Measurements from ENCODE around the gene RTN3. TPM values are rescaled to one million over a fixed set of nuclear protein-coding genes. Genes with fewer than 3 reads are reported as not detected.

Gene RTN3
- total RNA-seq, 2 experiments from 2014 or later, result 46.7 to 47.6 TPM

- intact Hi-C loops (cut with micrococcal nuclease), result loop anchor here (1.0 kb wide), 1 partner anchor 306 kb away; the partner anchor contains the start of gene COX8A
- no peak overlapping the region for H3K4me3 Mint-ChIP-seq
- peaks cover 49% of the 10 kb centered on the region for H3K4me1 Mint-ChIP-seq (ENCODE audit: low read depth)
- H3K27me3 Mint-ChIP-seq (ENCODE audit: low read depth), result no peaks in the 10 kb centered on the region
- peak overlapping the region; percentile 37 for H3K27ac Mint-ChIP-seq
- CTCF ChIA-PET, result interaction anchor here (1.5 kb wide), 1 partner anchor 10 kb away, joined by 4 read pairs; no protein-coding TSS in a partner anchor
- peaks cover 1% of the 10 kb centered on the region for H3K36me3 Mint-ChIP-seq (ENCODE audit: low read depth)
- no peaks in the 10 kb centered on the region for H3K9me3 Mint-ChIP-seq
- DNase-seq, result peak; percentile 11
Observed at GRCh38 chr11:63667995-63668795, 13.1 kb upstream of the RTN3 start.

- Mint-ChIP-seq H3K4me3 (peak overlapping the region; percentile 84), H3K27me3 (ENCODE audit: low read depth) (no peaks in the 10 kb centered on the region), H3K27ac (peak overlapping the region; percentile 83), H3K36me3 (ENCODE audit: low read depth) (peaks cover 1% of the 10 kb centered on the region), H3K4me1 (ENCODE audit: low read depth) (peaks cover 46% of the 10 kb centered on the region), H3K9me3 (no peaks in the 10 kb centered on the region)
- CTCF ChIA-PET, result interaction anchor here (0.9 to 1.5 kb wide), 6 partner anchors 12 to 133 kb away, joined by 3 to 4 read pairs (median 3); no protein-coding TSS in a partner anchor
- no peak for DNase-seq
- intact Hi-C loops (cut with micrococcal nuclease), result loop anchor here (5.0 kb wide), 1 partner anchor 118 kb away; no protein-coding TSS in a partner anchor
Observed at GRCh38 chr11:63670096-63670432, 11.2 kb upstream of the RTN3 start.

- H3K27ac Mint-ChIP-seq, result peak overlapping the region; percentile 83
- H3K9me3 Mint-ChIP-seq, result no peaks in the 10 kb centered on the region
- intact Hi-C loops (cut with micrococcal nuclease), result loop anchor here (1.0 to 5.0 kb wide), 4 partner anchors 11 to 118 kb away; partner anchors contain the start of gene RTN3
- no peaks in the 10 kb centered on the region for H3K27me3 Mint-ChIP-seq (ENCODE audit: low read depth)
- peak; percentile 58 for DNase-seq
- H3K4me1 Mint-ChIP-seq (ENCODE audit: low read depth), result peaks cover 43% of the 10 kb centered on the region
- H3K4me3 Mint-ChIP-seq, result peak overlapping the region; percentile 84
- CTCF ChIA-PET, result interaction anchor here (0.9 to 2.1 kb wide), 5 partner anchors 11 to 167 kb away, joined by 3 to 6 read pairs (median 4); partner anchors contain the start of gene RTN3
- peaks cover 1% of the 10 kb centered on the region for H3K36me3 Mint-ChIP-seq (ENCODE audit: low read depth)
Observed at GRCh38 chr11:63670433-63671321, 10.6 kb upstream of the RTN3 start.

DNA sequence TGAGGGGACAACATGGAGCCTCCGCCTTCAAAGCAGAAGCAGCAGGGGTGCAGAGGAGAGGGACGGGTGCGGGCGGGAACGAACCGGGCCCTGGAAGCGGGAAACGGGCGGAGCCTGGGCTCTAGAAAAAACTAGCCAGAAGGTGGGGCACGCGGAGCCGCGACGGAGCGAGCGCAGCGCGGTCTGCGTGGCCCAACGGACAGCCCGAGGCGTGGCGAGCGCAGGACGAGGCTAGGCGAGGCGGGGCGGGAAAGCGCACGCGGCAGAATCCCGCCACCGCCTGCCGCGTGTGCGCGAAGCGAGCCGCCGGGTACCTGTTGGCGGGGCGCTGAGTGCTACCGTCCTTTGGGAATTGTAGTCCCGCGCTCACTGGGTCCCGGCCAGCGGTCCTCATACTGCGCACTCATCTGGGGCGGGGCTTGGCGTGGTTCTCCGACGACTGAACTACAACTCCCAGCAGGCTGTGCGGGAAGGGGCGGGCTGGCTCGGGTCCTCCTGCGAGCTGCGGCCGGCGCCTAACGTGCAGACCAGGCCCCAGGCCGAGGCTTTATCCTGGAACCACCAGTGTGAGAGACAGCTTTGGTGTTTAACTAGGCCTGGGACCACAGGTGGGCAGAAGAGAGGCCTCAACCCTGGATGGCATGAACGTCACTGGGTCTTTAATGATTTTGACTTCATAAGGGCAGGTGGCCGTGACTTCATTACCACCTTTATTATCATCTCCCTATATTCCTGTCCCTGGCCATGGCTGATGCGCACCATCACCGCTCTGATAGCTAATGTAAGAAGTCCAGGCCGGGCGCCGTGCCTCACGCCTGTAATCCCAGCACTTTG lies 9.8 kb upstream of the RTN3 start, which contains the start of gene ATL3:
TSS of gene ATL3 (minus strand) at position 55 of the 834 bp plus-strand sequence. CDS start at position 14, 41 bp downstream.
- Mint-ChIP-seq H3K36me3 (ENCODE audit: low read depth) (peaks cover 1% of the 10 kb centered on the region), H3K4me3 (peak within 1 kb of the TSS; percentile 84), H3K4me1 (ENCODE audit: low read depth) (peaks cover 39% of the 10 kb centered on the region), H3K9me3 (no peaks in the 10 kb centered on the region), H3K27me3 (ENCODE audit: low read depth) (no peaks in the 10 kb centered on the region), H3K27ac (peak within 1 kb of the TSS; percentile 83)
- peak; percentile 93 for DNase-seq
- intact Hi-C loops (cut with micrococcal nuclease), result loop anchor here (1.0 to 5.0 kb wide), 4 partner anchors 10 to 119 kb away; partner anchors contain the start of gene RTN3
- CTCF ChIA-PET, result interaction anchor here (1.1 to 2.1 kb wide), 4 partner anchors 10 to 166 kb away, joined by 3 to 6 read pairs (median 5); partner anchors contain the start of gene RTN3

DNA sequence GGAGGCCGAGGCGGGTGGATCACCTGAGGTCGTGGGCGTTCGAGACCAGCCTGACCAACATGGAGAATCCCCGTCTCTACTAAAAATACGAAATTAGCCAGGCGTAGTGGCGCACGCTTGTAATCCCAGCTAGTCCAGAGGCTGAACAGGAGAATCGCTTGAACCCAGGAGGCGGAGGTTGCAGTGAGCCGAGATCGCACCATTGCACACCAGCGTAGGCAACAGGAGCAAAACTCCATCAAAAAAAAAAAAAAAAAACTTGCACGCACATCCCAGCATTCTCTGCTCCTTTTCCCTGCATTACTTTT lies 9.2 kb upstream of the RTN3 start:
- peak overlapping the region; percentile 74 for H3K4me3 Mint-ChIP-seq
- intact Hi-C loops (cut with micrococcal nuclease), result loop anchor here (5.0 kb wide), 1 partner anchor 120 kb away; no protein-coding TSS in a partner anchor

DNA sequence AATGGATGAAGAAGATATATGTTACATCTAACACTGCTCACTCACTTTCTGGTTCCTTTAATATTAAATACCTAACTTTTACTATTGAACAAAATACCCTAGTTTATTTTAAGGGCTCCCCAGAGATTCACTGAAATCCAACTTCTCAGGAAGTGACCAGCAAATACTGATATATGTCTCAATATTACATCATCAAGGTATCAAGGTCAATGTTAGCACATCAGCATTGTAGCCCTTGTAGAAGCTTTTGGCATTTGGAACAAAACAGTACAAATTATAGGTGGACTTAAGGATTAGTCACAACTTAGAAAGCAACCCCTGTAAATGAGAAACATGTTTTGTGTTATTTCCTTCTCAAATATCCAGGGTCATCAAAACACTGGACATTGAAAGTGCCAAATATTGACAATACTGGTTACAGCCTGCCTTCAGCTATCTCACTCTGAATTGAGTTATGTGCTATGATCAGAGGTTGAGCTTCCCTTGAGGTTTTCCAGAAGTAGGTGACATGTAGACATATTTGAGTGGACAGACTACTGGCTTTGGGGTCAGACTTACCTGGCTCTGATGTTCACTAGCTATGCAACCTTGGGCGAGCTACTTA lies 8.3 kb upstream of the RTN3 start:
- DNase-seq, result no peak
- no peaks in the 10 kb centered on the region for H3K27me3 Mint-ChIP-seq (ENCODE audit: low read depth)
- H3K4me1 Mint-ChIP-seq (ENCODE audit: low read depth), result peaks cover 32% of the 10 kb centered on the region
- H3K27ac Mint-ChIP-seq, result no peak overlapping the region
- H3K4me3 Mint-ChIP-seq, result no peak overlapping the region
- H3K36me3 Mint-ChIP-seq (ENCODE audit: low read depth), result peaks cover 1% of the 10 kb centered on the region
- H3K9me3 Mint-ChIP-seq, result no peaks in the 10 kb centered on the region
- intact Hi-C loops (cut with micrococcal nuclease), result loop anchor here (5.0 kb wide), 1 partner anchor 121 kb away; no protein-coding TSS in a partner anchor
- CTCF ChIA-PET, result interaction anchor here (0.6 to 1.3 kb wide), 2 partner anchors 10 to 628 kb away, joined by 3 to 6 read pairs; no protein-coding TSS in a partner anchor

More for the DNA sequence above, 9.2 kb upstream of the RTN3 start:
- DNase-seq, result no peak
- peaks cover 39% of the 10 kb centered on the region for H3K4me1 Mint-ChIP-seq (ENCODE audit: low read depth)
- peaks cover 1% of the 10 kb centered on the region for H3K36me3 Mint-ChIP-seq (ENCODE audit: low read depth)
- H3K27me3 Mint-ChIP-seq (ENCODE audit: low read depth), result no peaks in the 10 kb centered on the region
- H3K9me3 Mint-ChIP-seq, result no peaks in the 10 kb centered on the region
- CTCF ChIA-PET, result interaction anchor here (1.6 to 2.1 kb wide), 2 partner anchors 9 to 165 kb away, joined by 4 to 6 read pairs; partner anchors contain the start of gene RTN3
- H3K27ac Mint-ChIP-seq, result no peak overlapping the region

GRCh38 chr11:63673579-63673978 lies 7.7 kb upstream of the RTN3 start:
- intact Hi-C loops (cut with micrococcal nuclease), result loop anchor here (5.0 kb wide), 1 partner anchor 121 kb away; no protein-coding TSS in a partner anchor
- peaks cover 27% of the 10 kb centered on the region for H3K4me1 Mint-ChIP-seq (ENCODE audit: low read depth)
- no peak for DNase-seq
- peaks cover 1% of the 10 kb centered on the region for H3K36me3 Mint-ChIP-seq (ENCODE audit: low read depth)
- no peaks in the 10 kb centered on the region for H3K27me3 Mint-ChIP-seq (ENCODE audit: low read depth)
- no peaks in the 10 kb centered on the region for H3K9me3 Mint-ChIP-seq
- H3K4me3 Mint-ChIP-seq, result no peak overlapping the region
- CTCF ChIA-PET, result interaction anchor here (1.3 kb wide), 1 partner anchor 9 kb away, joined by 6 read pairs; no protein-coding TSS in a partner anchor
- no peak overlapping the region for H3K27ac Mint-ChIP-seq

GRCh38 chr11:63680834-63681320 lies 423 bp upstream of the RTN3 start:
- Mint-ChIP-seq H3K27ac (peak overlapping the region; percentile 86), H3K9me3 (no peaks in the 10 kb centered on the region), H3K27me3 (ENCODE audit: low read depth) (no peaks in the 10 kb centered on the region), H3K36me3 (ENCODE audit: low read depth) (no peaks in the 10 kb centered on the region), H3K4me1 (ENCODE audit: low read depth) (peaks cover 20% of the 10 kb centered on the region), H3K4me3 (peak overlapping the region; percentile 91)
- CTCF ChIA-PET, result interaction anchor here (0.9 to 2.0 kb wide), 3 partner anchors 10 to 1008 kb away, joined by 3 to 8 read pairs (median 6); partner anchors contain the start of gene ATL3
- intact Hi-C loops (cut with micrococcal nuclease), result loop anchor here (1.0 to 10.0 kb wide), 2 partner anchors 10 to 1126 kb away; partner anchors contain the start of gene ATL3
- DNase-seq, result peak; percentile 25

- H3K27me3 Mint-ChIP-seq (ENCODE audit: low read depth), result no peaks in the 10 kb centered on the region
- H3K27ac Mint-ChIP-seq, result peak overlapping the region; percentile 86
- H3K4me1 Mint-ChIP-seq (ENCODE audit: low read depth), result peaks cover 28% of the 10 kb centered on the region
- H3K9me3 Mint-ChIP-seq, result no peaks in the 10 kb centered on the region
- H3K36me3 Mint-ChIP-seq (ENCODE audit: low read depth), result no peaks in the 10 kb centered on the region
- CTCF ChIA-PET, result interaction anchor here (0.6 to 2.0 kb wide), 7 partner anchors 9 to 1006 kb away, joined by 3 to 8 read pairs (median 4); partner anchors contain the start of gene ATL3
- DNase-seq, result peak; percentile 41
- intact Hi-C loops (cut with micrococcal nuclease), result loop anchor here (10.0 kb wide), 1 partner anchor 1128 kb away; no protein-coding TSS in a partner anchor
- peak overlapping the region; percentile 91 for H3K4me3 Mint-ChIP-seq
Observed at GRCh38 chr11:63682066-63683021, 1.0 kb downstream of the RTN3 start.
